Activated T-helper 1 cell treated with anti-CD3 and anti-CD28 coated beads, Interleukin-2, amount 50 U/mL, for 16 hours (primary cell): ENCODE data around the gene GTF2F1.
"Not testable (repeated sequence)": the region's sequence is repeated elsewhere in the genome, so short reads cannot be mapped to it uniquely, and the experiment has no call there.

ENCODE experiments used
- DNase-seq, 2 donors: peaks; one replicate each; pipeline ENCODE4 v3.0.0-alpha.2; 2020; ENCODE audit warnings: low read depth in 1 of 2, low spot score in 1 of 2

The GTF2F1 gene

DNA sequence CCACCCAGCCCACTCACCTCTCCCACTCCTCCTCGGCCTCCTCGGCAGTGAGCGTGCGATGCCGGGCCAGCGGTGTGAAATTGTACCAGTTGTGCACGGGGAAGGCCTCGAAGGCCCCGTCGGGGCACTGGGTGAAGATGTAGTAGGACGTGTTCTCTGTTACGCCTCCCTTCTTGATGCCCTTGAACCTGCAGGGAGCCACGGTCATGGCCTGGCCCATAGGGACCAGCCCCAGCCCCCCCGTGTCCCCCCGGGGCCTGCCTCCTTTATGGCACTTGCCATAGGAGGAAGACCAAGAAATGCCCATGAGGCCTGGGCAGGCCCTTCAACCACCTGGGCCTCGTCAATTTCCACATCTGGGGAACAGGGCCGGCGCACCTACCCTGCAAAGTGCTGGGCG, 5.6 kb downstream of the GTF2F1 start:
- no peak for DNase-seq

DNA sequence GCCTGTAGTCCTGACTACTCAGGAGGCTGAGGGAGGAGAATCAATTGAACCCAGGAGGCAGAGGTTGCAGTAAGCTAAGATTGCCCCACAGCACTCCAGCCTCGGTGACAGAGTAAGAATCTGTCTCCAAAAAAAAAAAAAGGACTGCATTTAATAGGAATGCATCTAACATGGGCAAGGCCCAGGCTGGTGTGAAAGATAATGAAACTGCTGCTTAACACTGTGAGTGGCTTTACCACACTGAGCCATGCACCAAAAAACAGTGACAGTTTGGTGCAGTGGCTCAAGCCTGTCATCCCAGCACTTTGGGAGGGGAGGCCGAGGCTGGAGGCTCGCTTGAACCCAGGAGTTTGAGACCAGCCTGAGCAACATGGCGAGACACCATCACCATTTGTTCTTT, 8.6 kb downstream of the GTF2F1 start:
- DNase-seq: no peak

DNA sequence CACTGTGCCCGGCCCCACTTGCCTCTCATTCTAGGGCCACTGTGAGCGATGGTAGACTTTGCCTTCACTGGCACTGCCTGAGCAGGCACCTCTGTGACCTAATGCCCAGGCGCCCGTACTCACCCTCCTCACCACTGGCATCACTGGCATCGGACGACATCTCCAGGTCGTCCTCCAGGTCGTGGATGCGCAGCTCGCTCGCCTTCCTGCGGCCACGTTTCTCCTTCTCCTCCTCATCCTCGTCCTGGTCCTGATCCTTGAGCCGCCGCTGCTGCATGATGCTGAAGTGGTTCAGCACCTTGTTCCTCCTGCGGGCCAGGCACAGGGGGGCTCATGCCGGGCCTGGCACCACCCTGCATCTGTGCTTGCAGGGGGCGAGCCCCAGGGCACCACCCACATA, 9.8 kb downstream of the GTF2F1 start:
- no peak for DNase-seq

DNA sequence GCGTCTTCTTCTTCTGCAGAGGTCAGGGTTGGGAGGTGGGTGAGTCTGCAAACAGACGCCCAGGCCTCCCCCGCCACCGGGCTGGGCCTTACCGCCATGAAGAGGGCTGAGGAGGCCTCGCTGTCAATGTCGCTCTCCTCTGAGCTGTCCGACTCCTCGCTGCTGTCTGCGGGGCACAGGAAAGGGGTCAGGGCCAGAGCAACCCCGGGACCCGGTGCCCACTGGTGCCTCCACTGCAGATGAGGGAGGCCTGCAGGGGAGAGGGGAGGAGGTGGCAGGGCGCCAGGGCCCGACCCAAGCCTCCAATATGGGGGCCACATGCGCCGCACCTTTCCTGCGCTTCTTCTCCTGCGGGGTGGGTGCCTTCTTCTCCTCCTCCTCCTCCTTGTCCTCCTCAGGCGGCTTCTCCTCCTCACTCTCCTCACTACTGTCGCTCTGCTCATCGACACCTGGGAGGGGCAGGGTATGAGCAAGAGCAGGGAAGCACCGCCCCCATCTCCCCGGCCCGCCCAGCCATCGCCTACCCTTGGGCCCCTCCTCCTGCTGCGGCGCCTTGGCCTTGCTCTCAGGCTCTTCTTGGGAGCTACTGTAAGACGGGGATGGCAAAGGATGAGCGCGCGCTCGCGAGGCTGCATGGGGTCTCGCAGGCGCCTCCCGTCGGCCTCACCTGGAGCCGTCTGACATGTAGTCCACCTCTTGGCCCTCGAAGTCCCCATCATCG, 11.8 kb downstream of the GTF2F1 start:
- no peak for DNase-seq

GRCh38 chr19:6379744-6380143, 13.2 kb downstream of the GTF2F1 start:
- no peak for DNase-seq

- no peak for DNase-seq
These were observed 14.5 kb downstream of the GTF2F1 start for GRCh38 chr19:6378486-6378885.

DNA sequence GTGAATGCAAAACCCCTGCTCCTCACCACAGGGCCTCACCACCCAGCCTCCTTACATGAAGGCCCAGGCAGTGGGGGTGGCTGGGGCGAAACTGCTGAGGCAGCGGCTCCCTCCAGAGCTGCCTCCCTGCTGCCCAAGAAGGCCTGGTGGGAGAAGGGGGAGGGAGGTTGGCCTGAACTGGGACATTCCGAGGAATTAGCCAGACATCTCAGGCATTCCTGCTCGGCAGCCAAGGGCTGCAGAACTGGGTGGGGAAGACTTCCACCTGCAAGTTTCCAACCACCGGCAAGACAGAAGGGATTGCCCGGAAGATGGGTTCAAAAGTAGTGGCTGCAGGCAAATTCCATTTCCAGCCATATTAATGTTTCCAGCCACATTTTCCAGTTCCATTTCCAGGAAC, 14.9 kb downstream of the GTF2F1 start:
- DNase-seq: no peak

- no peak for DNase-seq
These were observed 16.3 kb downstream of the GTF2F1 start for GRCh38 chr19:6376512-6377190.

GRCh38 chr19:6375411-6376010, 17.5 kb downstream of the GTF2F1 start, which contains the start of gene PSPN:
TSS of gene PSPN (minus strand) at chr19:6375933. CDS start at chr19:6375849, 84 bp downstream.
- no peak for DNase-seq

DNA sequence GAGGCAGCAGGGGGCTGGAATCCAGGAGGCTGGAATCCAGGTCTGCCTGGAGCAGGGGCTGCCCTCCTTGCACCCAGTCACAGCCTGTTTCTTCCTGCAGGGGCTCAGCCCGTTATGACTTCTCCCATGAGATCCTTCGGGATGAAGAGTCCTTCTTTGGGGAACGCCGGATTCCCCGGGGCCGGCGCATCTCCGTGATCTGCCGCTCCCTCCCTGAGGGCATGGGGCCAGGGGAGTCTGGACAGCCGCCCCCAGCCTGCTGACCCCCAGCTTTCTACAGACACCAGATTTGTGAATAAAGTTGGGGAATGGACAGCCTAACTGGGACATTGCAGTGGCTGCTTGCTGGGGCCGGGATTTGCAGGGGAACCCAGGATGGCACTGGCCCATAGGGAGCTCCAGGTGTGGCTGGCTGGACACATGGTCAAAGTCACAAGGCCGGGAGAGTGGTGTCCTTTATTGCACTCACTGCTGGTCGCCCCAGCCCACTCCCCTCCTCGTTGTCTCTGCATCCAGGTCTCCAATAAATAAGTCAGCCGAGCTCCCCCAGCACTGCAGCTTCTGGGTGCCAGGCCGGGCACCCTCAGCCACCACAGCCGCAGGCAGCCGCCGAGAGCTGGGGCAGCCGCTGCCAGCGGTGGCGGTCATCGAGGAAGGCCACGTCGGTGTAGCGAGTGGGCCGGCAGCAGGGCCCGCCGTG, 18.1 kb downstream of the GTF2F1 start:
- no peak for DNase-seq

DNA sequence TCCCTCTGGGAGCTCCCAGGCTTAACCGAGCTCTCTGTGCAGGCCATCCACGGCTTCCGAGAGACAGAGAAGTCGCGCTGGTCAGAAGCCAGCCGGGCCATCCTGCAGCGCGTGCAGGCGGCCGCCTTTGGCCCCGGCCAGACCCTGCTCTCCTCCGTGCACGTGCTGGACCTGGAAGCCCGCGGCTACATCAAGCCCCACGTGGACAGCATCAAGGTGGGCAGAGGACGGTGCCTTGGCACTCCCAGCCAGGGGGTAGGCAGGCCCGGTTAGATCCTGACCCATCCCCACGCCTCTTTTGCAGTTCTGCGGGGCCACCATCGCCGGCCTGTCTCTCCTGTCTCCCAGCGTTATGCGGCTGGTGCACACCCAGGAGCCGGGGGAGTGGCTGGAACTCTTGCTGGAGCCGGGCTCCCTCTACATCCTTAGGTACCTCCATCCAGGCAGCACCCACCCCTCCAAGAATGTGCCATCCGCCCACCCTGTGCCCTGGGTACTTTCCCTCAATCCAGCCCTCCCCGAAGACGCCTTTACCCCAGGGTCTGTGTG, 18.7 kb downstream of the GTF2F1 start:
- no peak for DNase-seq

- no peak for DNase-seq
These were observed 19.2 kb downstream of the GTF2F1 start for GRCh38 chr19:6373813-6374108.

DNA sequence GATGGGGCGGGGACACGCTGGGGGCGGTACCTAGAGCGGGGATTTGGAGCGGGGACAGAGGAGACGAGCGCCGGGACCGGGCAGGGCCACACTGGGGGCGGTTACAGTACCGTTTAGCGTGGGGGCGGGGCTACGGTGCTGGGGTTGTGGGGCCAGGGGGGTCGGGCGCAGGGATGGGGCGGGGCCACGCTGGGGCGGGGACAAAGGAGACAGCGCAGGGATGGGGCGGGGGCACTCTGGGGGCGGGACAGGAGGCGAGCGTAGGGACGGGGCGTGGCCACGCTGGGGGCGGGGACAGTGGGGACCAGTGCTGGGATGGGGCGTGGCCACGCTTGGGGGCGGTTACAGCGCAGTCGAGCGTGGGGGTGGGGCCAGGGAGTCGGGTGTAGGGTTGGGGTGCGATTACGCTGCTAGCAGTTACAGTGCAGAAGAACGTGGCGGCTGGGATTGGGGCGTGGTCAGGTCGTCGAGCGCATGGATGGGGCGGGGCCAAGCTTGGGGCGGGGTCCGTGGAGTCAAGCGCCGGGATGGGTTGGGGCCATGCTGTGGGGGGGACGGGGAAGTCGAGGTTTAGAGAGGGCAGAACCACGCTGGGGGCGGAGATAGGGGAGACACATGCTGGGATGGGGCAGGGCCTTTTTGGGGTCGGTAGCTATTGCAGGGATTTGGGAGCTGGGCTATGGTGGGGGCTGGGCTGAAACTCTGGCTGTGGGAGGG, 19.7 kb downstream of the GTF2F1 start:
- DNase-seq: peak; percentile 96 to 97

DNA sequence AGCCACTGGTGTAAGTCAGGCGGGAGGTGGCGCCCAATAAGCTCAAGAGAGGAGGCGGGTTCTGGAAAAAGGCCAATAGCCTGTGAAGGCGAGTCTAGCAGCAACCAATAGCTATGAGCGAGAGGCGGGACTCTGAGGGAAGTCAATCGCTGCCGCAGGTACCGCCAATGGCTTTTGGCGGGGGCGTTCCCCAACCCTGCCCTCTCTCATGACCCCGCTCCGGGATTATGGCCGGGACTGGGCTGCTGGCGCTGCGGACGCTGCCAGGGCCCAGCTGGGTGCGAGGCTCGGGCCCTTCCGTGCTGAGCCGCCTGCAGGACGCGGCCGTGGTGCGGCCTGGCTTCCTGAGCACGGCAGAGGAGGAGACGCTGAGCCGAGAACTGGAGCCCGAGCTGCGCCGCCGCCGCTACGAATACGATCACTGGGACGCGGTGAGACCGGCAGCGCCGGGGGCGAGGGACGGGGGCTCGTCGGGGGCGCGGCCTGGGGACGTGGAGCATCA, 20.3 kb downstream of the GTF2F1 start, which contains the start of gene ALKBH7:
Gene ALKBH7 (plus strand): TSS at position 201 of the 502 bp plus-strand sequence. CDS start 27 bp downstream, at position 228.
- DNase-seq: peak; percentile 87 to 91

- DNase-seq: no peak
These were observed 28.6 kb downstream of the GTF2F1 start for GRCh38 chr19:6364353-6364752.

- DNase-seq: no peak
These were observed 30.6 kb downstream of the GTF2F1 start for GRCh38 chr19:6362351-6362801.

DNA sequence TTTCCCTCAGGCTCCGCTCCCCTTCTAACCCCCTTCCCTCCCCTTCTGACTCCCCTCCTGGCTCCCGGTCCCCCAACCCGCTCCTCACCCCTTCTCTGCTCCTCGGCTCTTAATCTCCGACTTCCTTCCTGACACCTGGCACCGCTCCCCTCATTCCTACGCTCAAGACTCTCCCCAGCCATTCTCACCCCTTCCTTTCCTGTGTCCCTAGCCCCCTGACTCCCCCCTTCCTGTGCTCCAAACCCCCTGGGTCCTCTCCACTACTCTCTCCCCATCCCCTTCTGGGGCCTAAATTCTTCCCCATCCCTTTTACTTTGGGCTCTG, 31.0 kb downstream of the GTF2F1 start:
- no peak for DNase-seq

DNA sequence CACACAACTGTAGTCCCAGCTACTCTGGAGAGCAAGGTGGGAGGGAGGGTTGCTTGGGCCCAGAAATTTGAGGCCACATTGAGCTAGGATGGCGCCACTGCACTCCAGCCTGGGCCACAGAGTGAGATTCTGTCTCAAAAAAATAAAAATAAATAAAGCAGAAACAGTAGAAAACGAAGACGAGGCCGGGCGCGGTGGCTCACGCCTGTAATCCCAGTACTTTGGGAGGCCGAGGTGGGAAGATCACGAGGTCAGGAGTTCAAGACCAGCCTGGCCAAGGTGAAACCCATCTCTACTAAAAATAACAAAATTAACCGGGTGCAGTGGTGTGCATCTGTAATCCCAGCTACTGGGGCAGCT, 32.1 kb downstream of the GTF2F1 start:
- DNase-seq: not testable (repeated sequence)

- DNase-seq: not testable (repeated sequence)
These were observed 32.5 kb downstream of the GTF2F1 start for GRCh38 chr19:6360445-6360844.

GRCh38 chr19:6359568-6360341, 33.2 kb downstream of the GTF2F1 start:
- DNase-seq: no peak
